H1 (cell line): ENCODE data around the gene LAMB3. TPM values are rescaled to one million over a fixed set of nuclear protein-coding genes. Genes with fewer than 3 reads are reported as not detected.

Source experiments
- CTCF ChIA-PET: fragments of 300-600 bp; sonication (Branson Sonifier 250); formaldehyde crosslinking; loops from one replicate; lab custom pipeline; 2021; ENCODE audit not compliant: partially characterized antibody; lab: Charles Lee
- POLR2A ChIA-PET: fragments of 300-600 bp; sonication (Branson Sonifier 250); formaldehyde crosslinking; loops from one replicate; lab custom pipeline; 2021; ENCODE audit warnings: inconsistent platforms; ENCODE audit not compliant: partially characterized antibody; lab: Charles Lee
- DNase-seq, 2 experiments: peaks; one replicate each; pipeline versions ENCODE4 v3.0.0 to v3.0.0-alpha.2; 2010 to 2022; ENCODE audit warnings: low spot score in 2 of 2, low read depth in 1 of 2, mixed read lengths in 1 of 2
- FAIRE-seq: peaks from 2 replicates; lab custom pipeline; 2011; peaks lifted over from hg19 to GRCh38; lab: Jason Lieb, UNC
- H2AFZ ChIP-seq: 2 replicates; pipeline ENCODE4 v1.8.1; 2012; ENCODE audit warnings: low read length, inconsistent platforms
- H2AK5ac ChIP-seq: 2 replicates; pipeline ENCODE4 v1.6.1; 2013; ENCODE audit warnings: low read depth, low read length
- H2BK120ac ChIP-seq: replicated peaks from 2 replicates; pipeline ENCODE3; 2013; ENCODE audit warnings: low read depth, low read length, inconsistent platforms
- H2BK12ac ChIP-seq: 2 replicates; pipeline ENCODE4 v1.6.1; 2013; ENCODE audit warnings: low read depth, low read length
- H2BK15ac ChIP-seq: 2 replicates; pipeline ENCODE4 v1.6.1; 2013; ENCODE audit warnings: low read length
- H2BK20ac ChIP-seq: 2 replicates; pipeline ENCODE4 v1.6.1; 2013; ENCODE audit warnings: low read length
- H2BK5ac ChIP-seq: 2 replicates; pipeline ENCODE4 v1.6.1; 2013; ENCODE audit warnings: low read depth, low read length
- H3K14ac ChIP-seq: 2 replicates; pipeline ENCODE4 v1.6.1; 2013; ENCODE audit warnings: inconsistent platforms; ENCODE audit not compliant: insufficient read length
- H3K18ac ChIP-seq: 2 replicates; pipeline ENCODE4 v1.6.1; 2013; ENCODE audit warnings: low read length; ENCODE audit errors: extremely low read depth
- H3K23ac ChIP-seq: 2 replicates; pipeline ENCODE4 v1.6.1; 2013; ENCODE audit warnings: inconsistent platforms; ENCODE audit not compliant: insufficient read length
- H3K23me2 ChIP-seq: 2 replicates; pipeline ENCODE4 v1.6.1; 2013; ENCODE audit warnings: low read depth, low read length
- H3K27ac ChIP-seq: 2 replicates; pipeline ENCODE4 v1.6.1; 2011; ENCODE audit warnings: low read depth, low read length, inconsistent platforms
- H3K27me3 ChIP-seq, 4 experiments: replicated peaks in 1 of 4; 1 replicate in 1 of 4; 2 replicates in 3 of 4; pipeline versions ENCODE4 v1.6.1 to v1.8.1; 2011 to 2013; ENCODE audit warnings: low read length in 3 of 4, mild to moderate bottlenecking in 3 of 4, inconsistent platforms in 2 of 4, mixed read lengths in 2 of 4, moderate library complexity in 1 of 4; ENCODE audit not compliant: control insufficient read depth in 3 of 4, insufficient read depth in 3 of 4; ENCODE audit errors: extremely low read depth in 1 of 4
- H3K36me3 ChIP-seq, 4 experiments: 2 replicates each; pipeline versions ENCODE4 v1.6.1 to v1.8.1; 2011 to 2013; ENCODE audit warnings: mild to moderate bottlenecking in 4 of 4, low read length in 3 of 4, moderate library complexity in 2 of 4, control low read depth in 1 of 4, inconsistent platforms in 1 of 4; ENCODE audit not compliant: insufficient read depth in 4 of 4, control insufficient read depth in 2 of 4
- H3K4ac ChIP-seq: replicated peaks from 2 replicates; pipeline ENCODE3; 2013; ENCODE audit warnings: low read length, low read depth, mixed read lengths, inconsistent platforms; ENCODE audit not compliant: insufficient read length
- H3K4me1 ChIP-seq, 4 experiments: replicated peaks in 1 of 4; 1 replicate in 1 of 4; 2 replicates in 3 of 4; pipeline versions ENCODE4 v1.6.1 to v1.8.1; 2011 to 2013; ENCODE audit warnings: low read length in 3 of 4, inconsistent platforms in 2 of 4, mixed read lengths in 1 of 4; ENCODE audit not compliant: insufficient read depth in 4 of 4, control insufficient read depth in 3 of 4
- H3K4me2 ChIP-seq, 2 experiments: 2 replicates each; pipeline versions ENCODE4 v1.6.1 to v1.8.1; 2011 to 2013; ENCODE audit warnings: low read depth in 2 of 2, low read length in 2 of 2, control low read depth in 1 of 2, inconsistent platforms in 1 of 2, mild to moderate bottlenecking in 1 of 2; ENCODE audit not compliant: insufficient read depth in 1 of 2
- H3K4me3 ChIP-seq, 4 experiments: fragments of 200-600, 300-600 bp in 1 of 4; sonication (generic), shearing (Covaris generic), sonication (Bioruptor Twin) in 1 of 4; 2 replicates each; pipeline versions ENCODE4 v1.5.1 to v1.8.1; 2011 to 2016; ENCODE audit warnings: low read length in 4 of 4, low read depth in 3 of 4, control low read depth in 2 of 4, inconsistent platforms in 2 of 4, mild to moderate bottlenecking in 2 of 4, mixed read lengths in 1 of 4, moderate library complexity in 1 of 4; ENCODE audit not compliant: insufficient read depth in 2 of 4; ENCODE audit errors: extremely low read depth in 1 of 4
- H3K56ac ChIP-seq: replicated peaks from 2 replicates; pipeline ENCODE3; 2013; ENCODE audit warnings: low read depth, mild to moderate bottlenecking, mixed read lengths, low read length, inconsistent platforms; ENCODE audit not compliant: insufficient read length
- H3K79me1 ChIP-seq: 2 replicates; pipeline ENCODE4 v1.6.1; 2013; ENCODE audit warnings: low read depth, low read length, control low read depth
- H3K79me2 ChIP-seq, 2 experiments: 2 replicates each; pipeline versions ENCODE4 v1.6.1 to v1.8.1; 2012 to 2013; ENCODE audit warnings: low read length in 2 of 2, mild to moderate bottlenecking in 2 of 2, inconsistent platforms in 1 of 2; ENCODE audit not compliant: insufficient read depth in 2 of 2, control insufficient read depth in 1 of 2
- H3K9ac ChIP-seq, 4 experiments: replicated peaks in 1 of 4; 1 replicate in 1 of 4; 2 replicates in 3 of 4; pipeline versions ENCODE4 v1.6.1 to v1.8.1; 2011 to 2013; ENCODE audit warnings: low read depth in 3 of 4, low read length in 3 of 4, control low read depth in 2 of 4, mild to moderate bottlenecking in 2 of 4, moderate library complexity in 2 of 4, inconsistent platforms in 1 of 4; ENCODE audit errors: extremely low read depth in 1 of 4
- H3K9me3 ChIP-seq, 2 experiments: 2 replicates each; pipeline versions ENCODE4 v1.6.1 to v1.8.1; 2012 to 2013; ENCODE audit warnings: mild to moderate bottlenecking in 2 of 2, moderate library complexity in 2 of 2, control low read depth in 1 of 2, inconsistent platforms in 1 of 2, low read depth in 1 of 2, low read length in 1 of 2, mixed read lengths in 1 of 2; ENCODE audit not compliant: insufficient read depth in 2 of 2
- H4K20me1 ChIP-seq, 2 experiments: replicated peaks in 1 of 2; 2 replicates each; pipeline versions ENCODE3 to v1.8.1; 2011 to 2013; ENCODE audit warnings: inconsistent platforms in 2 of 2, low read length in 2 of 2, mild to moderate bottlenecking in 1 of 2; ENCODE audit not compliant: insufficient read depth in 2 of 2, control insufficient read depth in 1 of 2
- H4K5ac ChIP-seq: 2 replicates; pipeline ENCODE4 v1.6.1; 2013; ENCODE audit warnings: low read length, low read depth, mixed read lengths, inconsistent platforms; ENCODE audit not compliant: insufficient read length
- H4K8ac ChIP-seq: 2 replicates; pipeline ENCODE4 v1.8.0; 2013; ENCODE audit warnings: mild to moderate bottlenecking, moderate library complexity, low read length, inconsistent platforms; ENCODE audit not compliant: insufficient read depth; ENCODE audit errors: extremely low read depth
- H4K91ac ChIP-seq: replicated peaks from 2 replicates; pipeline ENCODE3; 2013; ENCODE audit warnings: low read length, mixed read lengths, inconsistent platforms; ENCODE audit not compliant: insufficient read length
- BACH1 ChIP-seq: IDR thresholded peaks from 2 replicates; pipeline ENCODE4 v1.6.1; 2012; ENCODE audit warnings: low read length, improper control_type of control experiment
- CHD2 ChIP-seq: IDR thresholded peaks from 2 replicates; pipeline ENCODE4 v1.6.1; 2012; ENCODE audit warnings: low read length, improper control_type of control experiment
- CTBP2 ChIP-seq: IDR thresholded peaks from 2 replicates; pipeline ENCODE4 v1.7.0; 2011; ENCODE audit warnings: borderline replicate concordance, mild to moderate bottlenecking, moderate library complexity, mixed read lengths, low read length; ENCODE audit not compliant: insufficient read depth, insufficient read length
- RBBP5 ChIP-seq: IDR thresholded peaks from 2 replicates; pipeline ENCODE4 v1.7.1; 2012; ENCODE audit warnings: low read depth, mild to moderate bottlenecking, inconsistent platforms, low read length, moderate library complexity, borderline replicate concordance
- SAP30 ChIP-seq: fragments of 300-600 bp; sonication (generic); IDR thresholded peaks from 2 replicates; pipeline ENCODE4 v1.7.1; 2012; ENCODE audit warnings: low read length, moderate library complexity, mild to moderate bottlenecking, inconsistent platforms; ENCODE audit not compliant: insufficient read depth, insufficient replicate concordance
- SIN3A ChIP-seq, 2 experiments: IDR thresholded peaks in 1 of 2; conservative IDR thresholded peaks in 1 of 2; 2 replicates each; pipeline ENCODE4 v1.6.1; 2011 to 2012; ENCODE audit warnings: low read length in 2 of 2, improper control_type of control experiment in 1 of 2, low read depth in 1 of 2, mild to moderate bottlenecking in 1 of 2
- ZNF274 ChIP-seq: IDR thresholded peaks from 2 replicates; pipeline ENCODE4 v1.7.0; 2012; ENCODE audit warnings: low read length, borderline replicate concordance; ENCODE audit errors: extremely low read depth
- WGBS, 2 experiments: shearing (Covaris generic) in 1 of 2; methylation state at CpG; one replicate each; pipeline versions ENCODE4 v1.1.6 to v1.1.7; 2013 to 2015; ENCODE audit warnings: low lambda C conversion rate in 2 of 2, mixed read lengths in 2 of 2, inconsistent platforms in 1 of 2, low coverage in 1 of 2, missing lambda C conversion rate in 1 of 2; ENCODE audit not compliant: insufficient replicate concordance in 2 of 2, insufficient coverage in 1 of 2, insufficient read length in 1 of 2; ENCODE audit errors: extremely low coverage in 1 of 2, missing lambda C conversion rate in 1 of 2; 5-methylcytosine and 5-hydroxymethylcytosine counted together
- polyA plus RNA-seq, 7 experiments: library from polyadenylated mRNA; depleted of rRNA in 3 of 7; stranded (reverse) in 5 of 7; unstranded in 2 of 7; fragments of >200 nt in 5 of 7; fragments of 200-250 nt in 2 of 7; gene quantifications; 1 replicate in 5 of 7; 2 replicates in 1 of 7; 4 replicates in 1 of 7; pipeline versions ENCODE4 v1.2.1 to v1.2.3, GENCODE V29; 2011 to 2013; ENCODE audit warnings: missing spikeins in 2 of 7, mixed read lengths in 2 of 7
- total RNA-seq: library from RNA; stranded (reverse); fragmentation: NEBNext Ultra II Directional; extraction: Animal tissue kit (Norgen Biotek cat#: 25700); gene quantifications from 2 replicates; pipeline ENCODE4 v1.2.1, GENCODE V29; 2021
- TF ChIP-seq, protein P1 (sequence below): IDR thresholded peaks from 2 replicates; pipeline ENCODE4 v1.6.1; 2011; ENCODE audit warnings: low read depth, mild to moderate bottlenecking, low read length; ENCODE audit not compliant: insufficient read depth
- TF ChIP-seq, protein P2 (sequence below), 3 experiments: IDR thresholded peaks; 1 replicate in 2 of 3; 2 replicates in 1 of 3; pipeline versions ENCODE4 v1.5.1 to v1.6.1; 2011; ENCODE audit warnings: low read length in 3 of 3, mild to moderate bottlenecking in 3 of 3, inconsistent platforms in 2 of 3, low read depth in 1 of 3, moderate library complexity in 1 of 3; ENCODE audit not compliant: insufficient read depth in 1 of 3; ENCODE audit errors: control extremely low read depth in 1 of 3
- TF ChIP-seq, protein P3 (sequence below): IDR thresholded peaks from 2 replicates; pipeline ENCODE4 v1.6.1; 2012; ENCODE audit warnings: inconsistent platforms

Gene LAMB3
- total and polyA plus RNA-seq, 2 of the 8 experiments (the other 6 are each of a cell fraction or from before 2014, with no cell fraction given) = 0.45 to 0.50 TPM

- Histone ChIP-seq H4K91ac (no peak overlapping the region), H2BK5ac (no peak overlapping the region), H3K56ac (no peak overlapping the region), H3K79me2 (no peaks in the 10 kb centered on the region), H3K36me3 (no peaks in the 10 kb centered on the region), H2BK20ac (no peak overlapping the region), H2BK120ac (no peak overlapping the region), H3K18ac (no peak overlapping the region), H3K79me1 (no peaks in the 10 kb centered on the region), H3K23me2 (no peaks in the 10 kb centered on the region; the same call in 1 of the 2 replicates), H3K4me3 (no peak overlapping the region), H3K27me3 (no peaks in the 10 kb centered on the region), H3K4me1 (no peaks in the 10 kb centered on the region; a peak in 1 of 7 replicates), H3K4ac (no peak overlapping the region), H4K20me1 (no peaks in the 10 kb centered on the region), H3K9me3 (no peaks in the 10 kb centered on the region), H4K8ac (no peak overlapping the region), H3K9ac (no peak overlapping the region), H3K4me2 (no peak overlapping the region), H2AFZ (no peak overlapping the region), H4K5ac (no peak overlapping the region), H3K27ac (no peak overlapping the region), H2BK12ac (no peak overlapping the region), H2AK5ac (no peak overlapping the region), H2BK15ac (no peak overlapping the region), H3K23ac (no peak overlapping the region), H3K14ac (no peak overlapping the region)
- CTCF ChIA-PET = interaction anchor here (0.8 to 28.8 kb wide), 11 partner anchors 7 to 118 kb away, joined by 3 to 636 read pairs (median 10); partner anchors contain the start of genes CAMK1G and G0S2
- POLR2A ChIA-PET = no interaction called here
- 87% methylated on average over 3 of the region's 3 CpGs; no CpG with 5 or more reads in 1 of the 2 experiments for WGBS, 2 experiments
- no peak for FAIRE-seq
- no peak for DNase-seq
- TF ChIP-seq RBBP5 (no peak), SAP30 (no peak), BACH1 (no peak), SIN3A (conservative IDR thresholded peaks at IDR 0.05 in 1 of 2, IDR thresholded peaks at IDR 0.05 in 1 of 2; ENCODE audit: low read depth in 1 of 2, low read length in 2 of 2) (no peak), CTBP2 (no peak), CHD2 (no peak), ZNF274 (no peak)
- TF ChIP-seq, protein P1, sequence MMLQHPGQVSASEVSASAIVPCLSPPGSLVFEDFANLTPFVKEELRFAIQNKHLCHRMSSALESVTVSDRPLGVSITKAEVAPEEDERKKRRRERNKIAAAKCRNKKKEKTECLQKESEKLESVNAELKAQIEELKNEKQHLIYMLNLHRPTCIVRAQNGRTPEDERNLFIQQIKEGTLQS = no peak
- TF ChIP-seq, protein P2, sequence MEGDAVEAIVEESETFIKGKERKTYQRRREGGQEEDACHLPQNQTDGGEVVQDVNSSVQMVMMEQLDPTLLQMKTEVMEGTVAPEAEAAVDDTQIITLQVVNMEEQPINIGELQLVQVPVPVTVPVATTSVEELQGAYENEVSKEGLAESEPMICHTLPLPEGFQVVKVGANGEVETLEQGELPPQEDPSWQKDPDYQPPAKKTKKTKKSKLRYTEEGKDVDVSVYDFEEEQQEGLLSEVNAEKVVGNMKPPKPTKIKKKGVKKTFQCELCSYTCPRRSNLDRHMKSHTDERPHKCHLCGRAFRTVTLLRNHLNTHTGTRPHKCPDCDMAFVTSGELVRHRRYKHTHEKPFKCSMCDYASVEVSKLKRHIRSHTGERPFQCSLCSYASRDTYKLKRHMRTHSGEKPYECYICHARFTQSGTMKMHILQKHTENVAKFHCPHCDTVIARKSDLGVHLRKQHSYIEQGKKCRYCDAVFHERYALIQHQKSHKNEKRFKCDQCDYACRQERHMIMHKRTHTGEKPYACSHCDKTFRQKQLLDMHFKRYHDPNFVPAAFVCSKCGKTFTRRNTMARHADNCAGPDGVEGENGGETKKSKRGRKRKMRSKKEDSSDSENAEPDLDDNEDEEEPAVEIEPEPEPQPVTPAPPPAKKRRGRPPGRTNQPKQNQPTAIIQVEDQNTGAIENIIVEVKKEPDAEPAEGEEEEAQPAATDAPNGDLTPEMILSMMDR (IDR thresholded peaks at IDR 0.05; ENCODE audit: control extremely low read depth in 1 of 3, insufficient read depth in 1 of 3, low read depth in 1 of 3, low read length in 3 of 3) = no peak
- TF ChIP-seq, protein P3, sequence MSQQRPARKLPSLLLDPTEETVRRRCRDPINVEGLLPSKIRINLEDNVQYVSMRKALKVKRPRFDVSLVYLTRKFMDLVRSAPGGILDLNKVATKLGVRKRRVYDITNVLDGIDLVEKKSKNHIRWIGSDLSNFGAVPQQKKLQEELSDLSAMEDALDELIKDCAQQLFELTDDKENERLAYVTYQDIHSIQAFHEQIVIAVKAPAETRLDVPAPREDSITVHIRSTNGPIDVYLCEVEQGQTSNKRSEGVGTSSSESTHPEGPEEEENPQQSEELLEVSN = no peak
Observed at GRCh38 chr1:209610631-209610905, 41.7 kb downstream of the LAMB3 start.
